KOPT-K1 (cell line): ENCODE results near the gene EPHB2.

Experiments
- H3K27ac ChIP-seq: fragments of 200-600 bp; sonication (generic); 2 replicates; pipeline ENCODE4 v1.5.1; 2016; ENCODE audit warnings: antibody characterized with exemption, mild to moderate bottlenecking, low read depth, low read length; ENCODE audit not compliant: poor library complexity, severe bottlenecking
- H3K36me3 ChIP-seq: fragments of 200-600 bp; sonication (generic); 2 replicates; pipeline ENCODE4 v1.5.1; 2017; ENCODE audit warnings: antibody characterized with exemption, mild to moderate bottlenecking, low read length, moderate library complexity; ENCODE audit not compliant: insufficient read depth
- H3K9me3 ChIP-seq: fragments of 200-600 bp; sonication (generic); 2 replicates; pipeline ENCODE4 v1.5.1; 2017; ENCODE audit warnings: antibody characterized with exemption, low read length, mild to moderate bottlenecking; ENCODE audit not compliant: insufficient read depth, poor library complexity, severe bottlenecking

Gene EPHB2

GRCh38 chr1:22772014-22772413 is 61.4 kb downstream of the EPHB2 start:
- H3K9me3 ChIP-seq = no peaks in the 10 kb centered on the region
- H3K36me3 ChIP-seq = no peaks in the 10 kb centered on the region
- H3K27ac ChIP-seq = no peak overlapping the region

- no peak overlapping the region for H3K27ac ChIP-seq
- no peaks in the 10 kb centered on the region for H3K36me3 ChIP-seq
- no peaks in the 10 kb centered on the region for H3K9me3 ChIP-seq
Observed at GRCh38 chr1:22773981-22774832, 63.6 kb downstream of the EPHB2 start.

GRCh38 chr1:22774833-22775182 is 64.2 kb downstream of the EPHB2 start:
- no peaks in the 10 kb centered on the region for H3K9me3 ChIP-seq
- no peaks in the 10 kb centered on the region for H3K36me3 ChIP-seq
- H3K27ac ChIP-seq = no peak overlapping the region

DNA sequence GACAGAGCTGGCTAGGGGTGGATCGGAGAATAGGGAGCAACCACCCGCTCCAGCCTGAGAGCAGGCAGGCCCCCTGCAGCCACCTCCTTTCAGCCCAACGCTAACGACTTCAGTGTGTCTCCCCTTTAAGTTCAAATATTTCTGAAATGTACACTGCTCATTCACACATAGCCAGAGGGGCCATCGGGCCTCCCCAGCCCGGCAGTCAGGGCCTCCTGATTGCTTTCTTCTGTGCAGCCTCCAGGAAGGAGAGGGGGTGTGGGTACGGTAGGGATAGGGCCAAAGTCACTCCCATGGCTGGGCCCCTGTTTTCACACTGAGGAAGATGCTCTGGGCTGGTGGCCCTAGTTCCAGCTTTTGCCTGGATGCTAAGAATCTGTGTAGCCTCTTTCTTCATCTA is 64.8 kb downstream of the EPHB2 start:
- no peaks in the 10 kb centered on the region for H3K36me3 ChIP-seq
- H3K9me3 ChIP-seq = no peaks in the 10 kb centered on the region
- H3K27ac ChIP-seq = no peak overlapping the region

DNA sequence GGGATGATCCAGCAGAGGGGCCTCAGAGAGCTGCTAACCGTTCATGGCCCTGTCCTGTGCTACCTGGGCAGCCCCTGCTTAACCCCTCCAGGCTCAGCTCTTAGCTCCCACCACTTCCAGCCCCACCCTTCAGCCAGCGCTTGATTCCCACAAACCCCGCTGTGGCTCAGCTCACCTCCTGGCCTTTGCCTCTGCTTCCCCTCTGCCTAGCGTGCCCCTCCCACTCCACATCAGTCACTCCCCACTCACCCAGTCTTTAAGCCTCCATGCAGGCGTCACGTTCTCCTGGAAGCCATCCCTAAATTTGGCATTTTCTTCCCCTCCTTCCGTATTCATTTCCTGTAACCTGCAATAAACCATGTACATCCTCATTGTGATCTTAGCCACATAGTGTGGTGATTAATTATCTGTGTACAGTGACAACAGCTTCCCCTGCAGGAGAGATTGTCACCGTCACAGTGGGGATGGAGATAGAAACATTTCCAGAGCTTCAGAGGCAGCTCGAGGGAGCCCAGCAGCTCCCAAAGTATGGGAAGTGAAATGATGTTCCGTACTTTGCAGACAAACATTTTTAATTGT is 65.5 kb downstream of the EPHB2 start:
- Histone ChIP-seq H3K36me3 (no peaks in the 10 kb centered on the region), H3K27ac (no peak overlapping the region), H3K9me3 (no peaks in the 10 kb centered on the region)

- H3K36me3 ChIP-seq = no peaks in the 10 kb centered on the region
- no peak overlapping the region for H3K27ac ChIP-seq
- H3K9me3 ChIP-seq = no peaks in the 10 kb centered on the region
Observed at GRCh38 chr1:22777388-22778057, 66.9 kb downstream of the EPHB2 start.

DNA sequence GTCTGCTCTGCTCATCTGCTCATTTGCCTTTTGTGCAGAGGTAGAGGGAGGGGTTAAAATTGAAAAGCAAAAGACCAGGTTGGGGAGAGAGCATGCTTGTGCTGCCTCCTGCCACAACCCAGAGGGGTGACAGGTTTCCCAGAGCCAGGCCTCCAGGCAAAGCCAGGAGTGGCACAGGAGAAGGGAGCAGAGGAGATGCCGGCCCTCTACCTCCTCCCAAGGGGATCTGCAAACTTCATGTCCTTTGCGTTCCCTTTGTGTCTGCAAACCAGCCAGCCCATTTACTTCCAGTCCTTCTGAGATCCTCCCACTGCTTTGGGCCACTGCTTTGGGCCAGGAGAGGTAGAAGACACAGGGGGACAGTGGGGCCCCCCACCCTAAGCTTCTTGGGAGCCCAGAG is 67.8 kb downstream of the EPHB2 start:
- no peaks in the 10 kb centered on the region for H3K9me3 ChIP-seq
- H3K27ac ChIP-seq = no peak overlapping the region
- H3K36me3 ChIP-seq = no peaks in the 10 kb centered on the region

DNA sequence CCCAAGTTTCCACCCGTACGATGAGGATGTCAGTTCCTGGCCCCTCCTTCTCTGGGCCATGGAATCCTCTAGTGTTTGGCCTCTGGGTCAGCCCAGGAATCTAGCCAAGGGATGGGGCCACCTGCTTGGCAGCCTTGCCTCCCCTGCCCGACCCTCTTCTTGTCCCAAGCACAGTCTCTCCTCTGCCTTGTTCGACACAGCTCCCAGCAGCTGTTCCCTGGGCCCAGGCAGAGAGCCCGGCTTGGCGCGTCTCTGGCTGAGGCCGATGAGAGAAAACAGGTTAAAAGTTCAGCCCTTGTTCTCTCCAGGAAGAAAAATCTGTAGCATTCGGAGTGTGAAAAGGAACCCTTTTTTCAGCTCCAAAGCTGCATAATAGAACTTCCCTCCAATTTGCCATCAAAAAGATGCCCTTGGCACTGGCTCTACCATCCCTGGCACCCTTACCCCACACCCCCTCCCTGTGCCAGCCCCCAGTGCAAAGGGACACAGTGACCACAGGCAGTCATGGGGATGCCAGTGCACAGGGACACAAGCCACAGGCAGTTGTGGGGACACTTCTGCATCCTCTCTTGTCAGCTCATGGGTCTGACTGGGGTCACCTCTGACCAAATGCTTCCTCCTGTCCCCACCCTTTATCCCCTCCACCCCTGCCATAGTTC is 68.4 kb downstream of the EPHB2 start:
- no peaks in the 10 kb centered on the region for H3K9me3 ChIP-seq
- H3K27ac ChIP-seq = no peak overlapping the region
- no peaks in the 10 kb centered on the region for H3K36me3 ChIP-seq

GRCh38 chr1:22780696-22781095 is 70.1 kb downstream of the EPHB2 start:
- Histone ChIP-seq H3K27ac (no peak overlapping the region), H3K9me3 (no peaks in the 10 kb centered on the region), H3K36me3 (no peaks in the 10 kb centered on the region)

DNA sequence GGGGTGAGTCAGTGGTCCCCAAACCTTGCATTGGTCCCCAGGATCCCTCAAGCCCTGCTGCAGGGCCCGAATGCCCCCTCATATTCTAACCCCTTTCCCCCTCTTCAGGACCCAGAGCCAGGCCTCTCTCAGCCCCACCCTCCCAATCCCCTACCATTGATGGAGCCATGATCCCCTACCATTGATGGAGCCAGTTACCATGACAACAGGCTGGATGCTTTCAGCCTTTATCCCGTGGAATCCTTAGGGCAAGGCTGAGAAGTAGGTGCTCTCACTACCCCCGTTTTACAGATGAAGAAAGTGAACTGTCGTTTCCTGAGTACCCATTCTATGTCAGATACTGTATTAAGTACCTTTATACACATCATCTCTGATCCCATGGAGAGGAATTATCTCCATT is 70.8 kb downstream of the EPHB2 start:
- H3K9me3 ChIP-seq = no peaks in the 10 kb centered on the region
- H3K27ac ChIP-seq = no peak overlapping the region

GRCh38 chr1:22782406-22782805 is 71.8 kb downstream of the EPHB2 start:
- H3K9me3 ChIP-seq = no peaks in the 10 kb centered on the region
- no peaks in the 10 kb centered on the region for H3K36me3 ChIP-seq
- H3K27ac ChIP-seq = no peak overlapping the region

More for the DNA sequence above, 70.8 kb downstream of the EPHB2 start:
- H3K36me3 ChIP-seq = no peaks in the 10 kb centered on the region

GRCh38 chr1:22784317-22784716 is 73.7 kb downstream of the EPHB2 start:
- no peak overlapping the region for H3K27ac ChIP-seq
- H3K9me3 ChIP-seq = no peaks in the 10 kb centered on the region
- H3K36me3 ChIP-seq = no peaks in the 10 kb centered on the region

GRCh38 chr1:22784737-22785136 is 74.1 kb downstream of the EPHB2 start:
- H3K27ac ChIP-seq = no peak overlapping the region
- H3K9me3 ChIP-seq = no peaks in the 10 kb centered on the region
- H3K36me3 ChIP-seq = no peaks in the 10 kb centered on the region

GRCh38 chr1:22786101-22786500 is 75.5 kb downstream of the EPHB2 start:
- no peaks in the 10 kb centered on the region for H3K9me3 ChIP-seq
- no peaks in the 10 kb centered on the region for H3K36me3 ChIP-seq
- H3K27ac ChIP-seq = no peak overlapping the region
